ENCODE measurements around the gene CHRD.
"Not testable (repeated sequence)": the region's sequence is repeated elsewhere in the genome, so short reads cannot be mapped to it uniquely, and the experiment has no call there.

CHRD gene

DNA sequence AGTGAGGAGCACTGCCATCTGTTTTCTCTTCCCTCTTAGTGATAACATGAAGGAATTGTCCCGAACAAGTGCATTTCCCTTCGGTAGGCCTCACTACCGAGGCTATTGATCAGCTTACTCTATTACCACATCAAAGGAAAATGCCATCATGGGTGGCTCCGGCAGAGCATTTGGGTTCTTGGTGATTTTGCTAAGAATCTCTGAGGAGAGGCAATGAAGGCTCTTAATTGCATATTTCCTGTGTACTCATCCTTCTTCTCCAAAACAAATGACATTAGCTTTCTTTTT is 35.3 kb downstream of the CHRD start:
- no peak for DNase-seq (ENCODE audit: low read depth in 2 of 2)

DNA sequence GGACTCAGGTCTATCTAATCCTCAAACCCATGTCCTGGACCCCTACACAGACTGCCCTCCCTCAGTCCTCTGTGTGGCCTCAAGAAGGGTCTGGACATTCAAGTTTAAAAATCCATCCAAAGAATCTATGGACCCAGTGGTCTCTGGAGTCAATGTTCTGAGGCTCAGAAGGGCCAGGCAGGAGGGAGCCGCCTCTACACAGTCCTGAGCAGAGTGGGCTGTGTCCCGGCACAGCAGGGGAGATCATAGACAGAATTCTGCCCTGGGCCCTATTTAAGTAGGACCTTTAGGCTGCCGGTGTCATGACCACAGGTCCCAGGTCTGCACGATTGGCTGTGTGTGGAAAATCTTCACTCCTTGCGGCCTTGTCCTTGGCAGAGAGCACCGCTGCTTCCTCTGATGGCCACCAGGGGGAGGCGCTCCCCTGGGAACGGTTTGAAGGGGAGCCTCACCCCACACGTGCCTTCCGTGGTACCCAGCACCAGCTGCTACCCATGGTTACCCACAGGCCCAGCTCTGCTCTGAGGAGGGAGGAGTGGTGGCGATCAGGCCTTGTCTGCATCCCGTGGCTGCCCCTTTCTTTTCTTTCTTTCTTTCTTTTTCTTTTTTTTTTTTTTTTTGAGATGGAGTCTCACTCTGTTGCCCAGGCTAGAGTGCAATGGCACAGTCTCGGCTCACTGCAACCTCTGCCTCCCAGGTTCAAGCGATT is 37.9 kb downstream of the CHRD start:
- DNase-seq (ENCODE audit: low read depth in 2 of 2), result peak; percentile 60 to 63

DNA sequence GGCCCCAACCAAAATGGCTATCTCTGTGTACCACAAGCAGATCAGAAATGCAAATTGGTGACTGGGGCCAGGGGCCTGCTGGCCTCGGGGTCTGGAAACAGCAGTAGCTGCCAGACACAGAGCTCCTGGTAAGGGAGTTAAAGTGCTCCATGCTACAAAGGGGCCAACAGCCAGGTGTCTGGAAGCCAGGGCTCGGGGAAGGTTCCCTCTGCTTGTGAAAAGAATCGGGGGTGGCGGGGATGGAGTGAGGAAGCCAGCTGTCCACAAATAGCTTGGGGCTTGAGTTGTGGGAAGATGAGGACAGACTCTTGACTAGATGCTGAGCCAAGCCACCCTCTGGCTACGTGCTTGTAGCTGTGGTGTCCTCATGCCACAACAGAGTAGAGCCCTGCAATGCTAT is 39.3 kb downstream of the CHRD start:
- no peak for DNase-seq (ENCODE audit: low read depth in 2 of 2)

DNA sequence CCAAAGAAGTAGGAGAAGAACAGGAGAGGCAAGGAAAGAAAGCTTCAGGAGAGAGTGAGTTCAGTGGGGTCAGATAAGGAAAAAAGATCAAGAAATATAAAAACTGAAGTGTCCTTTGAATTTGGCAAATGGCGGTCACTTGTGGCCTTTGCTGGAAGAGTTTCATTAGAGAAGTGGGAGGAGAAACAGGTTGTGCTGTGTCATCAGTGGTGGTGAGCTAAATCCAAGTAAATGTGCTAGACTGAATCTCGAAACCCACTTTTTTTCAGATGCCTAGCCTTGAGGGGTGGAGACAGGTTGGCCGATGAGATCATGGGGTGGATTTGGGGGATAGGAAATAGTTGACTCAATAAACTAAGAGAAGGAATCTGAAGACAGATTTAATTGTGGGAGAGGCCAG is 43.7 kb downstream of the CHRD start:
- no peak for DNase-seq (ENCODE audit: low read depth in 2 of 2)

DNA sequence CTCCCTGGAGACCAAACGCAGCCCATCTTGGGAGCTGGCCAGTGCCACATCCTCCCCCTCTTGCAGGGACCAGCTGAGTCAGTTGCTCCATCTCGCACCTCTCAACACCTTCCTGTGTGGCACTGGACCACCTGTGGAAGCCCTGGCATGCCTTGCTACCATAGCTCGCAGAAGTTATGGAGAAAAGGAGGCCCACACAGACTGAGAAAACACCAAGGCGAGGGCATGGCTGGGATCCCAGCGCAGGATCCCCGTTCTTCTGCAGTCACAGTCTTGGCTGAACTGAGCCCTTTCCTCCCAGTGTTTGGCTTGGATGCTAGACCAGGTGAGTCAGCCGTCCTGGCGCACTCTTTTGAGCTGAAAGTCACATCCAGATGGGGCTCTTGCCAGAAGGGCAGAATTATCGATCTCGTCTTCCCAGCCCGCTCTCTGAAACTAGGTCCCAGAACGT is 46.9 kb downstream of the CHRD start:
- no peak for DNase-seq (ENCODE audit: low read depth in 2 of 2)

DNA sequence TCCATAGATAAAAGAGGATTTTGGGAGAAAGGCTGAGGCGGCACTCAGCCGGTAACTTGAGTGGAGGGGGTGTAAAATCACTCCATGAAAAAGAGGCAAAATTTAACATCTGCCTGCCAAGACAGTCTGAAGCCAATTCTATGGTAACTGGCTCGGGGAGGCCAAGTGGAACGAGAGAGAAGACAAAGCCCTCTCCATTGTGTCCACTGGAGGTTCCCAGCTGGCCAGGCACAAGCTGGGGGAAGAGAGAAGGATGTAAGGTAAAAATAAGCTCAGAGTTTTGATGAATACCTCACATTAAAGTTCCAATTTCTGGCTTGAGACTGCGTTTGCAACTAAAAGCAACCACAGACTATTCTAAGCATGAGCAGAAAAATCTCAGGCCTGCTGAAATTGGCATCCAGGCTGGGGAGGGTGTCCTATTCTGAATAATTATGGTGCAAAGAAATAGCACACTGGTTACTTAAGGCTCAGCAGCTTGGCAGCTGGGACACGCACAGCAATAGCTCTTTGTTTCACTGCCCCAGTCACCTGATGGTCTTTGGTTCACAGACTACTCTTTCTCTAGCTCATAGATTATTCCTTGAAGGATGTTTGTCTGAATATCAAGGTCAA is 48.8 kb downstream of the CHRD start:
- DNase-seq (ENCODE audit: low read depth in 2 of 2), result no peak

DNA sequence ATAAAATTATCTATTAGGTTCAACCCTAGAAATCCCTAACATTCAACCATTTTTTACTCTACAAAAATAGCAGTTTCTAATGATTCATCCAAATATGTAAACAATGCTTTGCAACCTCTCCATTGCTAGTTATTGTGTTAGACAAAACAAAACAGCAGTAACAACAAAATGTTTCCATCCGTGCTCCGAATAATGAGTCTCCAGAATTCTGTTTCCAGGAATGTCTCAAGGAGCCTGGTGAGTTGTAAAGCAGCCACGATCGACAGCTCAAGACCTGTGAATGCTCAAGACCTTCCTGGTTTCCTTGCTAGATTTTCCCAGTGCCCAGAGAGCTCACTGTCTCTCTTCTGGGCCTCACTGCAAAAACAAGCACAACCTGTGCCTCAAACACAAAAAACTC is 49.9 kb downstream of the CHRD start:
- no peak for DNase-seq (ENCODE audit: low read depth in 2 of 2)

- no peak for DNase-seq (ENCODE audit: low read depth in 2 of 2)
Measured at GRCh38 chr3:184430940-184431339, 51.1 kb downstream of the CHRD start.

DNA sequence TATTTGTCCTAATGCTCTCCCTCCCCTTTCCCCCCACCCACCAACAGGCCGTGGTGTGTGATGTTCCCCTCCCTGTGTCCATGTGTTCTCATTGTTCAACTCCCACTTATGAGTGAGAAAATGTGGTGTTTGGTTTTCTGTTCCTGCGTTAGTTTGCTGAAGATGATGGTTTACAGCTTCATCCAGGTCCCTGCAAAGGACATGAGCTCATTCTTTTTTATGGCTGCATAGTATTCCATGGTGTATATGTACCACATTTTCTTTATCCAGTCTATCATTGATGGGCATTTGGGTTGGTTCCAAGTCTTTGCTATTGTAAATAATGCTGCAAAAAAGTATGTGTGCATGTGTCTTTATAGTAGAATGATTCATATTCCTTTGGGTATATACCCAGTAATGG is 53.3 kb downstream of the CHRD start:
- DNase-seq (ENCODE audit: low read depth in 2 of 2), result not testable (repeated sequence)

- DNase-seq (ENCODE audit: low read depth in 2 of 2), result no peak
Measured at GRCh38 chr3:184439096-184439495, 59.2 kb downstream of the CHRD start.

Measured in stimulated activated CD4-positive, alpha-beta T cell treated with anti-CD3 and anti-CD28 coated beads, Interleukin-4, amount 100 ng/mL, for 48 hours (primary cell).